HEK293T (cell line): ENCODE measurements around the gene NOS3.

Experiments
- CTCF ChIA-PET: fragments of 350-600 bp; formaldehyde crosslinking; extraction: SDS; loops from one replicate; lab custom pipeline; 2021; ENCODE audit warnings: antibody characterized with exemption, inconsistent platforms; lab: Yijun Ruan, JAX
- POLR2A ChIA-PET: fragments of 350-600 bp; formaldehyde crosslinking; extraction: SDS; loops from one replicate; lab custom pipeline; 2020; ENCODE audit warnings: antibody characterized with exemption, inconsistent platforms; lab: Yijun Ruan, JAX
- DNase-seq: peaks from one replicate; pipeline ENCODE4 v3.0.0; 2012; ENCODE audit warnings: mixed read lengths; ENCODE audit errors: extremely low spot score
- ARNT ChIP-seq: fragments of 450-650 bp; IDR thresholded peaks from 2 replicates; pipeline ENCODE4 v1.6.1; 2017; ENCODE audit warnings: mild to moderate bottlenecking
- BHLHE40 ChIP-seq: fragments of 450-650 bp; IDR thresholded peaks from 2 replicates; pipeline ENCODE4 v1.6.1; 2016; ENCODE audit warnings: mild to moderate bottlenecking, moderate library complexity, borderline replicate concordance
- CTBP1 ChIP-seq: fragments of 450-650 bp; IDR thresholded peaks from 2 replicates; pipeline ENCODE4 v1.6.1; 2016; ENCODE audit warnings: borderline replicate concordance
- ELF4 ChIP-seq: fragments of 450-650 bp; IDR thresholded peaks from 2 replicates; pipeline ENCODE4 v1.6.1; 2017; ENCODE audit warnings: antibody characterized with exemption
- FOXA1 ChIP-seq: fragments of 450-650 bp; IDR thresholded peaks from 2 replicates; pipeline ENCODE4 v1.6.1; 2016; ENCODE audit warnings: mild to moderate bottlenecking
- FOXK2 ChIP-seq: fragments of 450-650 bp; IDR thresholded peaks from 2 replicates; pipeline ENCODE4 v1.6.1; 2016; ENCODE audit warnings: mild to moderate bottlenecking
- FOXM1 ChIP-seq: fragments of 450-650 bp; IDR thresholded peaks from 2 replicates; pipeline ENCODE4 v1.6.1; 2017; ENCODE audit warnings: mild to moderate bottlenecking, borderline replicate concordance
- HDGF ChIP-seq: fragments of 450-650 bp; IDR thresholded peaks from 2 replicates; pipeline ENCODE4 v1.6.1; 2017; ENCODE audit warnings: antibody characterized with exemption, borderline replicate concordance
- L3MBTL2 ChIP-seq: fragments of 450-650 bp; conservative IDR thresholded peaks from 2 replicates; pipeline ENCODE4 v1.6.1; 2016; ENCODE audit warnings: mild to moderate bottlenecking
- LEF1 ChIP-seq: fragments of 450-650 bp; IDR thresholded peaks from 2 replicates; pipeline ENCODE4 v1.6.1; 2017; ENCODE audit warnings: mild to moderate bottlenecking, borderline replicate concordance
- NFRKB ChIP-seq: fragments of 450-650 bp; IDR thresholded peaks from 2 replicates; pipeline ENCODE4 v1.6.1; 2016; ENCODE audit warnings: mild to moderate bottlenecking, moderate library complexity
- PKNOX1 ChIP-seq: fragments of 450-650 bp; IDR thresholded peaks from 2 replicates; pipeline ENCODE4 v1.6.1; 2016
- SP1 ChIP-seq: fragments of 450-650 bp; IDR thresholded peaks from 2 replicates; pipeline ENCODE4 v1.6.1; 2017
- SUZ12 ChIP-seq: fragments of 450-650 bp; IDR thresholded peaks from 2 replicates; pipeline ENCODE4 v1.6.1; 2016; ENCODE audit warnings: mild to moderate bottlenecking
- TARDBP ChIP-seq: fragments of 450-650 bp; IDR thresholded peaks from 2 replicates; pipeline ENCODE4 v1.6.1; 2016
- ZNF384 ChIP-seq: fragments of 450-650 bp; IDR thresholded peaks from 2 replicates; pipeline ENCODE4 v1.6.1; 2016

Gene NOS3

DNA sequence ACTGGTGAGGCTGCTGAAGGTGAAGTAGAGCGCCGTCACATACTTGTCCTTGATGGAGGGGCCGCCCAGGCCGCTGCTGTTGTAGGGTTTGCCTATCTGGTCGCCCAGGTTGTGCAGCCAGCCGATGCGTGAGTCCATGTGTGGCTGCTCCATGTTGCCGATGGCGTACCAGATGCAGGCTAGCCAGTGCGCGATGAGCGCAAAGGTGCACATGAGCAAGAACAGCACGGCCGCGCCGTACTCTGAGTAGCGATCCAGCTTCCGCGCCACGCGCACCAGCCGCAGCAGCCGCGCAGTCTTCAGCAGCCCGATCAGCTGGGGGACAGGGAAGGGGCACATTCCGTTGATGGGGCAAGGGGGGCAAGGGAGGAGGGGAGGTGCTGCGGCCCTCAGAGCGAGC is 39.3 kb upstream of the NOS3 start:
- TF ChIP-seq CTBP1 (no peak), LEF1 (no peak), BHLHE40 (no peak), TARDBP (no peak), FOXM1 (no peak), PKNOX1 (no peak)

GRCh38 chr7:150952331-150953050 is 38.3 kb upstream of the NOS3 start:
- ChIA-PET POLR2A (no interaction called here), CTCF (interaction anchor here (0.8 to 1.0 kb wide), 2 partner anchors 10 to 12 kb away, joined by 3 to 4 read pairs; no protein-coding TSS in a partner anchor)
- TF ChIP-seq ARNT (no peak), FOXM1 (no peak)
- no peak for DNase-seq

More for the DNA sequence above, 39.3 kb upstream of the NOS3 start:
- POLR2A ChIA-PET, result no interaction called here
- DNase-seq, result no peak
- CTCF ChIA-PET, result interaction anchor here (0.8 kb wide), 1 partner anchor 11 kb away, joined by 4 read pairs; no protein-coding TSS in a partner anchor

DNA sequence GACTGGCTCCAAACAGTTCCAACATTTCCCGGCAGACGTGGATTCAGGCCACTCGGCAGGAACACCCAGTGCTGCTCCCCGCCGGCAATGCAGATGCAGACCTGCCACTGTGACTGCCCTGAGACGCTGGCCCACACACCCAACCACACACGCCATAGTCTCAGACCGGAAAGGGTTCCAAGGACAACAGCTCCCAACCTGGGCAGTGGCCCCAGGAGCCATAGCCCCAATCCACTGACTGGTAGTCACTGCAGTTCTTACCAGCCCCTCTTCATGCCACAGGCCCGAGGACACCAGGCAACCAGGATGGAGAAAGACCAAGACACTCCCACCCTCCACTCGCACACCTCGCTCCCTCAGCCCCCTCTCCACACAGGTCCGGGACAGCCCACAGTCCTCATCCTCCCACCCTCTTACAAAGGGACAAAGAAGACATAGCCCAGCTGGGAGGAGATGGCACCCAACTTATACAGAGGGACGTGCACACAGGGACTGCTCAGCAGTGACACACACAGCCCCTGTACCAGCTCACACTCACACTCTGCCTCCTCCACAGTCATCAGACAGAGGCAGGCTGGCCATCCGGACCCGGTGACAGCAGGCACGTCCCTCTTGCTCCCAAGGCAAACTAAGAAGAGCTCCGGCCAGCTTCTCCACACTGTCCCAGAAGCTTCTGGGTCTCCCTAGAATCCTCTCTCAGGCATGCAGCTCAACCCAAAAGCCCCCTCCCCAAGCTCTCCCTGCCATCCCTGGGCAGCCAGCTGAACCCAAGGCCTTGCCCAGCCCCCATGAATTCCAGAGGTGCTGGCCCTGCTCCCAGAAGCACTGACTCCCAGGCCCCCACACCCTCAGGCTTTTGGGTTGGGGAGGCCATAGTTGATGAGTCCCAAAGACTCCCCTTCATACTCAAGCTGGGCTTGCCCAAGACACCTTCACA is 37.5 kb upstream of the NOS3 start:
- no peak for DNase-seq
- no peak for TF ChIP-seq FOXM1
- TF ChIP-seq ARNT, result no peak
- ChIA-PET POLR2A (interaction anchor here (1.1 to 1.4 kb wide), 2 partner anchors 8 to 164 kb away, joined by 3 to 4 read pairs; no protein-coding TSS in a partner anchor), CTCF (interaction anchor here (1.0 to 2.4 kb wide), 3 partner anchors 11 to 32 kb away, joined by 3 to 8 read pairs (median 3); no protein-coding TSS in a partner anchor)

DNA sequence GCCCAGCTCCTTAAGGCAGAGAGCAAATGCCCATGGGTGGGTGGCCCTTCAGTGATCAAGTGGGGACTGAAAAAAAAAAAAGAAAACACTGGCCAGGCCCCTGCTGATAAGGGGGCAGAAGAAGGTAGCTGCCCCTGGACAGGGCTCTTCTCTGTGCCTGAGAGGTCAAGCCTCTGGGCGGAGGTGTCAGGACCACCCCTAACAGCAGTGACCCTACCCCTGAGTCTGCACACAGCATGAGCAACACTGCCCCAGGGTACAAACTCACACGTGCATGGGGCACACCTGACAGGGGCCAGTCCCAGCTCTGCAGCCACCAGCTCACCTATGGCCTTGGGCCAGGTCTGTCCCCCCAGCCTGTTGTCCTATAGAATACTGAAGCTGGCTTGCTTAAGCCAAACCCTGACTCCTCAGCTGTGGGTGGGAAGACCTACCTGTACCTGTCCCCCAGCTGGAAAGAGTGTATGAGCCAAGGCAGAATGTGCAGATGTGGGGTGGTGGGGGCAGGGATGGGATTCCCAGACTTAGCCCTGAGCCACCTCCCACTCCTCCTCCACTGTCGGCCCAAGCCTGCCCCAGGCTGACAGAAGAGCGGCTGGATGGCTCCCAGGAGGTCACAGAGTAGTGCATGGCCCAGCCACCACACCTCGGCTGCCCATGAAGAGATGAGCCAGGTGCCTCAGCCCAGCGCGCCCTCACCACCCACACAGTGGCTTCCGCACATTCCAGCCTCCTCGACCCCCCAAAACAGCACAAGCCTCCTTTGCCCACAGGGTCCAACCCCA is 36.4 kb upstream of the NOS3 start:
- ChIA-PET POLR2A (interaction anchor here (1.1 to 1.4 kb wide), 2 partner anchors 9 to 165 kb away, joined by 3 to 4 read pairs; no protein-coding TSS in a partner anchor), CTCF (interaction anchor here (1.0 to 2.4 kb wide), 2 partner anchors 16 to 31 kb away, joined by 3 to 8 read pairs; no protein-coding TSS in a partner anchor)
- no peak for DNase-seq
- TF ChIP-seq ARNT, result no peak
- TF ChIP-seq TARDBP, result no peak
- no peak for TF ChIP-seq ELF4
- TF ChIP-seq LEF1, result no peak
- TF ChIP-seq SP1, result no peak
- TF ChIP-seq BHLHE40, result no peak
- TF ChIP-seq HDGF, result no peak
- no peak for TF ChIP-seq L3MBTL2
- TF ChIP-seq PKNOX1, result no peak
- TF ChIP-seq FOXM1, result no peak
- TF ChIP-seq FOXA1, result no peak
- no peak for TF ChIP-seq ZNF384
- TF ChIP-seq FOXK2, result no peak
- no peak for TF ChIP-seq CTBP1
- no peak for TF ChIP-seq SUZ12
- no peak for TF ChIP-seq NFRKB

GRCh38 chr7:150954986-150955518 is 35.8 kb upstream of the NOS3 start:
- DNase-seq, result no peak
- ChIA-PET CTCF (interaction anchor here (2.4 kb wide), 1 partner anchor 31 kb away, joined by 8 read pairs; no protein-coding TSS in a partner anchor), POLR2A (no interaction called here)
- TF ChIP-seq HDGF, result no peak
- no peak for TF ChIP-seq NFRKB
- TF ChIP-seq FOXK2, result no peak
- TF ChIP-seq FOXM1, result no peak
- TF ChIP-seq ZNF384, result no peak
- no peak for TF ChIP-seq PKNOX1
- TF ChIP-seq BHLHE40, result no peak
- TF ChIP-seq ELF4, result no peak
